SK-N-SH treated with all-trans-retinoic acid at 6 μM for 48 hours (cell line): ENCODE measurements around the gene PCNP.

Experiments used
- ATAC-seq: fragments of 200-7000 bp; cut with Tn5 transposase; 3 replicates; pipeline ENCODE4 v1.9.1; 2020; ENCODE audit warnings: mild to moderate bottlenecking, moderate library complexity
- ARNTL ChIP-seq: fragments of 450-650 bp; formaldehyde crosslinking; IDR thresholded peaks from 2 replicates; pipeline ENCODE4 v1.5.0; 2020; ENCODE audit warnings: low read depth, mild to moderate bottlenecking, moderate library complexity, borderline replicate concordance
- BACH2 ChIP-seq: fragments of 250-450 bp; sonication (Bioruptor Pico); IDR thresholded peaks from 2 replicates; pipeline ENCODE4 v1.9.0; 2021; ENCODE audit warnings: mild to moderate bottlenecking, borderline replicate concordance
- CSDC2 ChIP-seq: fragments of 250-450 bp; sonication (Bioruptor Pico); IDR thresholded peaks from 2 replicates; pipeline ENCODE4 v1.5.0; 2020; ENCODE audit warnings: mild to moderate bottlenecking, moderate library complexity
- CSRNP3 ChIP-seq: fragments of 250-450 bp; sonication (Bioruptor Pico); IDR thresholded peaks from 2 replicates; pipeline ENCODE4 v1.5.1; 2021; ENCODE audit warnings: mild to moderate bottlenecking, moderate library complexity
- ESRRG ChIP-seq: fragments of 250-450 bp; sonication (Bioruptor Pico); IDR thresholded peaks from 2 replicates; pipeline ENCODE4 v1.6.1; 2021; ENCODE audit warnings: mild to moderate bottlenecking
- GLIS3 ChIP-seq: fragments of 250-450 bp; sonication (Bioruptor Pico); IDR thresholded peaks from 2 replicates; pipeline ENCODE4 v1.5.0; 2020; ENCODE audit warnings: mild to moderate bottlenecking, moderate library complexity
- ISL1 ChIP-seq: fragments of 250-450 bp; sonication (Bioruptor Pico); IDR thresholded peaks from 2 replicates; pipeline ENCODE4 v2.1.2; 2022; ENCODE audit warnings: mild to moderate bottlenecking, moderate library complexity
- OSR1 ChIP-seq: fragments of 250-450 bp; sonication (Bioruptor Pico); IDR thresholded peaks from 2 replicates; pipeline ENCODE4 v1.8.0; 2022; ENCODE audit warnings: moderate library complexity, mild to moderate bottlenecking, inconsistent platforms
- PATZ1 ChIP-seq: fragments of 250-450 bp; sonication (Bioruptor Pico); IDR thresholded peaks from 2 replicates; pipeline ENCODE4 v1.8.0; 2020; ENCODE audit warnings: mild to moderate bottlenecking, moderate library complexity, borderline replicate concordance
- POU6F1 ChIP-seq: fragments of 250-450 bp; sonication (Bioruptor Pico); IDR thresholded peaks from 2 replicates; pipeline ENCODE4 v1.8.0; 2021; ENCODE audit warnings: low read depth, mild to moderate bottlenecking, moderate library complexity, borderline replicate concordance
- PPARA ChIP-seq: fragments of 250-450 bp; sonication (Bioruptor Pico); IDR thresholded peaks from 2 replicates; pipeline ENCODE4 v1.5.0; 2020; ENCODE audit warnings: mild to moderate bottlenecking, borderline replicate concordance
- RARB ChIP-seq: fragments of 250-450 bp; sonication (Bioruptor Pico); IDR thresholded peaks from 2 replicates; pipeline ENCODE4 v1.8.0; 2021; ENCODE audit warnings: mild to moderate bottlenecking, moderate library complexity
- SNAI2 ChIP-seq: fragments of 250-450 bp; sonication (Bioruptor Pico); IDR thresholded peaks from 2 replicates; pipeline ENCODE4 v1.5.0; 2020; ENCODE audit warnings: mild to moderate bottlenecking, moderate library complexity
- TCF4 ChIP-seq: fragments of 250-450 bp; sonication (Bioruptor Pico); IDR thresholded peaks from 2 replicates; pipeline ENCODE4 v1.8.0; 2021; ENCODE audit warnings: mild to moderate bottlenecking, moderate library complexity, borderline replicate concordance
- TSHZ2 ChIP-seq: fragments of 250-450 bp; sonication (Bioruptor Pico); IDR thresholded peaks from 2 replicates; pipeline ENCODE4 v1.5.0; 2020; ENCODE audit warnings: mild to moderate bottlenecking, moderate library complexity
- ZFP30 ChIP-seq: fragments of 450-650 bp; formaldehyde crosslinking; IDR thresholded peaks from 2 replicates; pipeline ENCODE4 v1.5.0; 2022; ENCODE audit warnings: mild to moderate bottlenecking, moderate library complexity
- ZNF565 ChIP-seq: fragments of 450-650 bp; formaldehyde crosslinking; conservative IDR thresholded peaks from 2 replicates; pipeline ENCODE4 v1.5.0; 2020; ENCODE audit warnings: low read depth, mild to moderate bottlenecking, moderate library complexity
- ZNF8 ChIP-seq: fragments of 450-650 bp; formaldehyde crosslinking; IDR thresholded peaks from 2 replicates; pipeline ENCODE4 v1.5.0; 2020; ENCODE audit warnings: mild to moderate bottlenecking, moderate library complexity

PCNP gene

GRCh38 chr3:101635954-101636798 lies 62.2 kb downstream of the PCNP start:
- ATAC-seq, result peak; percentile 98
- TF ChIP-seq ZFP30 (CRISPR knock-in tag), result no peak
- no peak for TF ChIP-seq TSHZ2 (CRISPR knock-in tag)
- TF ChIP-seq SNAI2 (CRISPR knock-in tag), result no peak
- no peak for TF ChIP-seq ARNTL (CRISPR knock-in tag)
- no peak for TF ChIP-seq GLIS3 (CRISPR knock-in tag)

GRCh38 chr3:101637451-101637850 lies 63.5 kb downstream of the PCNP start:
- no peak for ATAC-seq
- TF ChIP-seq ZNF8 (CRISPR knock-in tag) (no peak), RARB (CRISPR knock-in tag) (no peak), POU6F1 (CRISPR knock-in tag) (no peak), OSR1 (CRISPR knock-in tag) (no peak), BACH2 (CRISPR knock-in tag) (no peak), PPARA (CRISPR knock-in tag) (no peak), ZNF565 (no peak), ESRRG (CRISPR knock-in tag) (no peak), GLIS3 (CRISPR knock-in tag) (no peak)

- no peak for ATAC-seq
- TF ChIP-seq PATZ1 (CRISPR knock-in tag) (no peak), POU6F1 (CRISPR knock-in tag) (no peak), RARB (CRISPR knock-in tag) (no peak), ZNF8 (CRISPR knock-in tag) (no peak), ESRRG (CRISPR knock-in tag) (no peak), OSR1 (CRISPR knock-in tag) (no peak), CSRNP3 (no peak), CSDC2 (no peak), SNAI2 (CRISPR knock-in tag) (no peak), TSHZ2 (CRISPR knock-in tag) (no peak), ISL1 (CRISPR knock-in tag) (no peak), TCF4 (no peak)
Observed at GRCh38 chr3:101638261-101638745, 64.3 kb downstream of the PCNP start.
